ENCODE data around the gene TBC1D3I. TPM values are rescaled to one million over a fixed set of nuclear protein-coding genes. Genes with fewer than 3 reads are reported as not detected.
"Not testable (repeated sequence)": the region's sequence is repeated elsewhere in the genome, so short reads cannot be mapped to it uniquely, and the experiment has no call there.

TBC1D3I gene
- total RNA-seq (not detected), polyA plus RNA-seq (under 1 TPM in 1 of 3 donors, not detected in 2; 0.45 TPM)

- H3K4me1 ChIP-seq; H3K4me3 ChIP-seq; H3K27me3 ChIP-seq; DNase-seq; intact Hi-C loops (cut with DNase I); H3K36me3 ChIP-seq; H3K27ac ChIP-seq; H3K9me3 ChIP-seq: not testable (repeated sequence)
- WGBS, 2 donors: no CpG with 5 or more reads among the region's 11 CpGs
Observed at GRCh38 chr17:36264470-36264869, at the start of gene TBC1D3I. Gene TBC1D3I, minus strand, starts transcription at chr17:36264570. Its CDS starts 1,585 bp downstream, at chr17:36262985.

- WGBS, 2 donors: no CpG with 5 or more reads among the region's 1 CpG
- H3K9me3 ChIP-seq; H3K36me3 ChIP-seq; H3K4me3 ChIP-seq; DNase-seq; H3K4me1 ChIP-seq; intact Hi-C loops (cut with DNase I); H3K27ac ChIP-seq; H3K27me3 ChIP-seq: not testable (repeated sequence)
Observed at GRCh38 chr17:36295161-36295560, 30.8 kb upstream of the TBC1D3I start.

- DNase-seq; H3K27me3 ChIP-seq; H3K9me3 ChIP-seq; intact Hi-C loops (cut with DNase I); H3K27ac ChIP-seq; H3K4me1 ChIP-seq; H3K36me3 ChIP-seq; H3K4me3 ChIP-seq: not testable (repeated sequence)
- 33 to 77% methylated on average over 1 of the region's 2 CpGs for WGBS, 2 donors
Observed at GRCh38 chr17:36289965-36290612, 25.7 kb upstream of the TBC1D3I start.

GRCh38 chr17:36284219-36284618 is 19.8 kb upstream of the TBC1D3I start:
- intact Hi-C loops (cut with DNase I); H3K27ac ChIP-seq; H3K9me3 ChIP-seq; H3K27me3 ChIP-seq; H3K4me3 ChIP-seq; H3K4me1 ChIP-seq; H3K36me3 ChIP-seq; DNase-seq: not testable (repeated sequence)
- 95% methylated on average over 3 of the region's 5 CpGs; no CpG with 5 or more reads in 1 of the 2 donors for WGBS, 2 donors

- WGBS, 2 donors: no CpG with 5 or more reads among the region's 1 CpG
- H3K27me3 ChIP-seq; DNase-seq; H3K27ac ChIP-seq; intact Hi-C loops (cut with DNase I); H3K9me3 ChIP-seq; H3K4me3 ChIP-seq; H3K4me1 ChIP-seq; H3K36me3 ChIP-seq: not testable (repeated sequence)
Observed at GRCh38 chr17:36283256-36283655, 18.9 kb upstream of the TBC1D3I start.

- H3K36me3 ChIP-seq; DNase-seq; H3K27me3 ChIP-seq; H3K9me3 ChIP-seq; H3K4me3 ChIP-seq; intact Hi-C loops (cut with DNase I); H3K4me1 ChIP-seq; H3K27ac ChIP-seq: not testable (repeated sequence)
- WGBS, 2 donors: 83 to 88% methylated on average over 3 of the region's 4 CpGs
Observed at GRCh38 chr17:36242046-36242445, 22.3 kb downstream of the TBC1D3I start.

GRCh38 chr17:36229644-36230043 is 34.7 kb downstream of the TBC1D3I start:
- intact Hi-C loops (cut with DNase I); H3K36me3 ChIP-seq; H3K4me3 ChIP-seq; H3K9me3 ChIP-seq; DNase-seq; H3K27me3 ChIP-seq; H3K27ac ChIP-seq; H3K4me1 ChIP-seq: not testable (repeated sequence)
- 51 to 60% methylated on average over 4 of the region's 5 CpGs for WGBS, 2 donors

- H3K36me3 ChIP-seq; intact Hi-C loops (cut with DNase I); H3K4me1 ChIP-seq; H3K27ac ChIP-seq; H3K9me3 ChIP-seq; H3K27me3 ChIP-seq; DNase-seq; H3K4me3 ChIP-seq: not testable (repeated sequence)
- WGBS, 2 donors: 93 to 95% methylated on average over 12 of the region's 12 CpGs
Observed at GRCh38 chr17:36222967-36223366, 41.4 kb downstream of the TBC1D3I start.

GRCh38 chr17:36221581-36222100 is 42.7 kb downstream of the TBC1D3I start:
- WGBS, 2 donors: 85 to 86% methylated on average over 4 of the region's 4 CpGs
- H3K27ac ChIP-seq; DNase-seq; intact Hi-C loops (cut with DNase I); H3K36me3 ChIP-seq; H3K4me3 ChIP-seq; H3K9me3 ChIP-seq; H3K27me3 ChIP-seq; H3K4me1 ChIP-seq: not testable (repeated sequence)

GRCh38 chr17:36220737-36221580 is 43.4 kb downstream of the TBC1D3I start:
- intact Hi-C loops (cut with DNase I); DNase-seq; H3K36me3 ChIP-seq; H3K27ac ChIP-seq; H3K27me3 ChIP-seq; H3K4me1 ChIP-seq; H3K4me3 ChIP-seq; H3K9me3 ChIP-seq: not testable (repeated sequence)
- 67 to 81% methylated on average over 3 of the region's 3 CpGs for WGBS, 2 donors

- H3K4me3 ChIP-seq; H3K27me3 ChIP-seq; H3K9me3 ChIP-seq; intact Hi-C loops (cut with DNase I); DNase-seq; H3K4me1 ChIP-seq; H3K36me3 ChIP-seq; H3K27ac ChIP-seq: not testable (repeated sequence)
- WGBS, 2 donors: 92 to 98% methylated on average over 1 of the region's 1 CpG
Observed at GRCh38 chr17:36219556-36219955, 44.8 kb downstream of the TBC1D3I start.

GRCh38 chr17:36215406-36216308 is 48.7 kb downstream of the TBC1D3I start:
- intact Hi-C loops (cut with DNase I); H3K9me3 ChIP-seq; H3K27me3 ChIP-seq; DNase-seq; H3K4me1 ChIP-seq; H3K4me3 ChIP-seq; H3K36me3 ChIP-seq; H3K27ac ChIP-seq: not testable (repeated sequence)
- WGBS, 2 donors: 83 to 84% methylated on average over 7 of the region's 7 CpGs
